WI38 (cell line): ENCODE measurements around the gene KCNK4.

Experiments
- H3K4me3 ChIP-seq: 2 replicates; pipeline ENCODE4 v1.5.1; 2011; ENCODE audit warnings: low read depth, mild to moderate bottlenecking, control low read depth, low read length
- CTCF ChIP-seq: IDR thresholded peaks from 2 replicates; pipeline ENCODE4 v1.5.1; 2012; ENCODE audit warnings: low read depth, mild to moderate bottlenecking, control low read depth, low read length

The KCNK4 gene

GRCh38 chr11:64341429-64341828 is 50.3 kb downstream of the KCNK4 start:
- H3K4me3 ChIP-seq: no peak overlapping the region
- no peak for TF ChIP-seq CTCF

GRCh38 chr11:64341851-64342791 is 51.0 kb downstream of the KCNK4 start:
- peak; percentile 51 for TF ChIP-seq CTCF

DNA sequence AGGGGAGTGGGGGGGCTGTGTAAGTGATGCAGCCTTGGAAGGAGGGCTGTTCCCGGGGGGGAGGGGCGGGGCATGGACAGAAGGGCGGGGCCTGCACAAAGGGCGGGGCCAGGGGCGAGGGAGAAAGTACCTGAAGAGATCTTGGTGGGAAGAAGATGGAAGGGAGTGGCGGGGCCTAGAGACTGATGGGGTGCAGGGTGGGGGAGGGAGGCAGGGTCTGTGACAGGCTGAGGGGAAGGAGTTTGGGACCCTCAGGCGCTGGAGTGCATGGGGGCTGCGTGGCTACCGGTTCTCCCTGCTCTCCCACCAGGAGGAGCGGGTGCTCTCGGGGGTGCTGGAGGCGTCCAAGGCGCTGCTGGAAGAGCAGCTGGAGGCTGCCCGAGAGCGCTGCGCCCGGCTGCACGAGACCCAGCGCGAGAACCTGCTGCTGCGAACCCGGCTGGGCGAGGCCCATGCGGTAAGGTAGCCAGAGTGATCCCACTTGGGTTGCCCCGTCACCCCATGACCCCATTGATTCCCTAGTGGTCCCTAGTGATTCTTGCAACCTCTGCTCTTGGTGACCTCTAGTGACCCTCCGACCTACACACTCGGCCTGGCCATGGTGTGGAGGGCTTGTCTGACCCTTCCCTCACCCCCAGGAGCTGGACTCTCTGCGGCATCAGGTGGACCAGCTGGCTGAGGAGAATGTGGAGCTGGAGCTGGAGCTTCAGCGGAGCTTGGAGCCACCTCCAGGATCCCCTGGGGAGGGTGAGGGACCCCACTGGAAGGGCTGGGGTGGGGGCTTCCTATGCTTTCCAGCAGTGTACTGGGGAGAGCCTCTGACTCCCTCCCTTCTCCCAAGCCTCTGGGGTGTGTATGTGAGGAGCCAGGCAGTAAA is 52.0 kb downstream of the KCNK4 start:
- H3K4me3 ChIP-seq: no peak overlapping the region

More at GRCh38 chr11:64341851-64342791, 51.0 kb downstream of the KCNK4 start:
- peak overlapping the region; percentile 48 for H3K4me3 ChIP-seq

GRCh38 chr11:64343767-64344559 is 52.9 kb downstream of the KCNK4 start:
- H3K4me3 ChIP-seq: no peak overlapping the region
- TF ChIP-seq CTCF: peak; percentile 26; the same call in 1 of the 2 replicates

More for the DNA sequence above, 52.0 kb downstream of the KCNK4 start:
- no peak for TF ChIP-seq CTCF

DNA sequence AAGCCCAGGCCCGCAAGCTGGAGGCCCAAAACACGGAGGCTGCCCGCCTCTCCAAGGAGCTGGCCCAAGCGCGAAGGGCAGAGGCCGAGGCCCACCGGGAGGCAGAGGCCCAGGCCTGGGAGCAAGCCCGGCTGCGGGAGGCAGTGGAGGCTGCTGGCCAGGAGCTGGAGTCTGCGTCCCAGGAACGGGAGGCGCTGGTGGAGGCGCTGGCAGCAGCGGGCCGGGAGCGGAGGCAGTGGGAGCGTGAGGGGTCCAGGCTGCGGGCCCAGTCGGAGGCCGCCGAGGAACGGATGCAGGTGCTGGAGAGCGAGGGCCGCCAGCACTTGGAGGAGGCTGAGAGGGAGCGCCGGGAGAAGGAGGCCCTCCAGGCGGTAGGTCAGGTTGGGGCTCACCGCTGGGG is 53.7 kb downstream of the KCNK4 start:
- no peak for TF ChIP-seq CTCF
- no peak overlapping the region for H3K4me3 ChIP-seq

DNA sequence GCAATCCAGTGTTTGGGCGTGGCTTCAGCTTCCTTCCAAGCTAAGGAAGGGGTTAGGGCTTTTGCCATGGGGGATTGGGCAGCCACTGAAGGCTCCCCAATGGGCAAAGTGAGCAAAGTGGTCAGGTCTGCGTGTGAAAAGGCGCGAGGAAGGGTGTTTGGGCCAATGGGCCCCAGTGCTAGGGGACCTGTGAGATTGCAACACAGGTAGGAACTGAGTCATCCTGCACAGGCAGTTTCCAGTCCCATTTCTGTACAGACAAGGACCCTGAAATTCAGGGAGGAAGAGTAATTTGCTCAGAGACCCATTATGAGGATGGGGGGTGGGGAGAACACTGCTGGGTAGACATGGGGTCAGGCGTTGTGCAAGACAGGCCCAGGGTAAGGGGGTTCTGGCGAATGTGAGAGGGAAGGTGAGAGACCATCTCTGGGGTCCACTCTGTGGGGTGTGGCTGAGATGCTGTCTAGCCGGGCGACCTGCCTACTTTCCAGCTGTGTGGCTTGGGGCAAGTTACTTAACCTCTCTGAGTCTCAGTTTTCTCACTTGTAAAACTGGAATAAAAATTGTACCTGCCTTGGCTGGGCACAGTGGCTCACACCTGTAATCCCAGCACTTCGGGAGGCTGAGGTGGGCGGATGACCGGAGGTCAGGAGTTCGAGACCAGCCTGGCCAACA is 56.2 kb downstream of the KCNK4 start:
- TF ChIP-seq CTCF: no peak
- no peak overlapping the region for H3K4me3 ChIP-seq
